Stimulated activated naive B cell treated with anti-CD40 and anti-IgM and Interleukin-4, amounts not matched to agents 10 μg/mL and 1 μg/mL and 100 μg/mL, for 72 hours (primary cell): ENCODE data around the gene CLCN5.

Experiments used
- ATAC-seq, 2 donors: fragments of 150-1000 bp; cut with Tn5 transposase; replicated peaks; 2 replicates each; pipeline ENCODE4 v1.10.0; 2021; ENCODE audit warnings: moderate library complexity in 1 of 2
- DNase-seq: peaks from one replicate; pipeline ENCODE4 v3.0.0; 2021
- H3K27ac Mint-ChIP-seq: one replicate; pipeline ENCODE4 v1.8.0; 2022; ENCODE audit warnings: mild to moderate bottlenecking, mixed read lengths
- H3K27me3 Mint-ChIP-seq, 2 donors: one replicate each; pipeline ENCODE4 v1.8.0; 2022; ENCODE audit warnings: mixed read lengths in 2 of 2
- H3K36me3 Mint-ChIP-seq, 2 donors: one replicate each; pipeline ENCODE4 v1.8.0; 2022; ENCODE audit warnings: mixed read lengths in 2 of 2, mild to moderate bottlenecking in 1 of 2
- H3K4me1 Mint-ChIP-seq, 2 donors: one replicate each; pipeline ENCODE4 v1.8.0; 2022; ENCODE audit warnings: mixed read lengths in 2 of 2, mild to moderate bottlenecking in 1 of 2
- H3K4me3 Mint-ChIP-seq, 2 donors: one replicate each; pipeline ENCODE4 v1.8.0; 2022; ENCODE audit warnings: mild to moderate bottlenecking in 2 of 2, mixed read lengths in 2 of 2, moderate library complexity in 1 of 2
- H3K9me3 Mint-ChIP-seq, 2 donors: one replicate each; pipeline ENCODE4 v1.8.0; 2022; ENCODE audit warnings: mixed read lengths in 2 of 2, mild to moderate bottlenecking in 1 of 2

Gene CLCN5

GRCh38 chrX:49958727-49959485 lies 36.5 kb downstream of the CLCN5 start:
- Mint-ChIP-seq H3K4me1 (peaks cover 1 to 10% of the 10 kb centered on the region in 2 donors), H3K9me3 (no peaks in the 10 kb centered on the region), H3K36me3 (peaks cover 0 to 7% of the 10 kb centered on the region in 2 donors), H3K27me3 (no peaks in the 10 kb centered on the region), H3K27ac (no peak overlapping the region), H3K4me3 (no peak overlapping the region)
- ATAC-seq (peak; percentile 52), DNase-seq (no peak)

- no peak for DNase-seq
- ATAC-seq: no peak
- no peaks in the 10 kb centered on the region for H3K9me3 Mint-ChIP-seq
- H3K4me1 Mint-ChIP-seq: peaks cover 1 to 10% of the 10 kb centered on the region in 2 donors
- H3K36me3 Mint-ChIP-seq: peaks cover 0 to 3% of the 10 kb centered on the region in 2 donors
- no peaks in the 10 kb centered on the region for H3K27me3 Mint-ChIP-seq
- H3K27ac Mint-ChIP-seq: no peak overlapping the region
- no peak overlapping the region for H3K4me3 Mint-ChIP-seq
Measured at GRCh38 chrX:49959602-49960001, 37.2 kb downstream of the CLCN5 start.

- H3K9me3 Mint-ChIP-seq: no peaks in the 10 kb centered on the region
- no peaks in the 10 kb centered on the region for H3K27me3 Mint-ChIP-seq
- H3K36me3 Mint-ChIP-seq: peaks cover 0 to 6% of the 10 kb centered on the region in 2 donors
- no peak overlapping the region for H3K4me3 Mint-ChIP-seq
- ATAC-seq (no peak), DNase-seq (no peak)
- H3K4me1 Mint-ChIP-seq: peaks cover 1 to 10% of the 10 kb centered on the region in 2 donors
- no peak overlapping the region for H3K27ac Mint-ChIP-seq
Measured at GRCh38 chrX:49960061-49960460, 37.7 kb downstream of the CLCN5 start.

GRCh38 chrX:49970674-49971073 lies 48.3 kb downstream of the CLCN5 start:
- no peak overlapping the region for H3K27ac Mint-ChIP-seq
- no peak for DNase-seq
- no peaks in the 10 kb centered on the region for H3K27me3 Mint-ChIP-seq
- peaks cover 0 to 3% of the 10 kb centered on the region in 2 donors for H3K9me3 Mint-ChIP-seq
- H3K4me3 Mint-ChIP-seq: no peak overlapping the region
- H3K4me1 Mint-ChIP-seq: peaks cover 6% of the 10 kb centered on the region in 2 donors
- ATAC-seq: no peak
- peaks cover 20 to 28% of the 10 kb centered on the region in 2 donors for H3K36me3 Mint-ChIP-seq

- Mint-ChIP-seq H3K9me3 (peaks cover 0 to 3% of the 10 kb centered on the region in 2 donors), H3K27me3 (no peaks in the 10 kb centered on the region), H3K27ac (no peak overlapping the region), H3K4me1 (peaks cover 10 to 21% of the 10 kb centered on the region in 2 donors), H3K4me3 (no peak overlapping the region), H3K36me3 (peaks cover 21 to 28% of the 10 kb centered on the region in 2 donors)
- ATAC-seq (no peak), DNase-seq (no peak)
Measured at GRCh38 chrX:49972328-49972860, 50.0 kb downstream of the CLCN5 start.

GRCh38 chrX:49976682-49977197 lies 54.3 kb downstream of the CLCN5 start:
- H3K36me3 Mint-ChIP-seq: peaks cover 24% of the 10 kb centered on the region in 2 donors
- no peaks in the 10 kb centered on the region for H3K27me3 Mint-ChIP-seq
- DNase-seq (no peak), ATAC-seq (peak; percentile 6 to 22)
- H3K4me1 Mint-ChIP-seq: peaks cover 14 to 36% of the 10 kb centered on the region in 2 donors
- peak overlapping the region; percentile 10 to 59 for H3K4me3 Mint-ChIP-seq
- peaks cover 0 to 2% of the 10 kb centered on the region in 2 donors for H3K9me3 Mint-ChIP-seq
- peak overlapping the region; percentile 25 for H3K27ac Mint-ChIP-seq

- H3K4me1 Mint-ChIP-seq: peaks cover 14 to 36% of the 10 kb centered on the region in 2 donors
- peak overlapping the region; percentile 56 to 59 for H3K4me3 Mint-ChIP-seq
- peaks cover 24% of the 10 kb centered on the region in 2 donors for H3K36me3 Mint-ChIP-seq
- peaks cover 0 to 2% of the 10 kb centered on the region in 2 donors for H3K9me3 Mint-ChIP-seq
- peak overlapping the region; percentile 89 for H3K27ac Mint-ChIP-seq
- peak; percentile 3 for DNase-seq
- no peaks in the 10 kb centered on the region for H3K27me3 Mint-ChIP-seq
- ATAC-seq: peak; percentile 90 to 91
Measured at GRCh38 chrX:49977319-49978090, 55.1 kb downstream of the CLCN5 start.

- H3K36me3 Mint-ChIP-seq: peaks cover 24% of the 10 kb centered on the region in 2 donors
- peak overlapping the region; percentile 89 for H3K27ac Mint-ChIP-seq
- DNase-seq: no peak
- peaks cover 14 to 36% of the 10 kb centered on the region in 2 donors for H3K4me1 Mint-ChIP-seq
- peaks cover 0 to 2% of the 10 kb centered on the region in 2 donors for H3K9me3 Mint-ChIP-seq
- H3K27me3 Mint-ChIP-seq: no peaks in the 10 kb centered on the region
- no peak for ATAC-seq
- peak overlapping the region in 1 of 2 donors; percentile 59 for H3K4me3 Mint-ChIP-seq
Measured at GRCh38 chrX:49978176-49978575, 55.8 kb downstream of the CLCN5 start.

- no peak for DNase-seq
- H3K27ac Mint-ChIP-seq: no peak overlapping the region
- H3K9me3 Mint-ChIP-seq: no peaks in the 10 kb centered on the region
- H3K4me3 Mint-ChIP-seq: no peak overlapping the region
- H3K4me1 Mint-ChIP-seq: peaks cover 0 to 4% of the 10 kb centered on the region in 2 donors
- H3K27me3 Mint-ChIP-seq: no peaks in the 10 kb centered on the region
- ATAC-seq: no peak
- H3K36me3 Mint-ChIP-seq: peaks cover 0 to 8% of the 10 kb centered on the region in 2 donors
Measured at GRCh38 chrX:49986058-49986457, 63.7 kb downstream of the CLCN5 start.

GRCh38 chrX:49987651-49988050 lies 65.3 kb downstream of the CLCN5 start:
- Mint-ChIP-seq H3K27me3 (no peaks in the 10 kb centered on the region), H3K36me3 (peaks cover 6 to 11% of the 10 kb centered on the region in 2 donors), H3K9me3 (no peaks in the 10 kb centered on the region), H3K4me3 (no peak overlapping the region), H3K4me1 (peaks cover 0 to 4% of the 10 kb centered on the region in 2 donors), H3K27ac (no peak overlapping the region)
- DNase-seq (no peak), ATAC-seq (no peak)

- H3K4me3 Mint-ChIP-seq: no peak overlapping the region
- no peak for ATAC-seq
- peaks cover 0 to 4% of the 10 kb centered on the region in 2 donors for H3K4me1 Mint-ChIP-seq
- H3K27ac Mint-ChIP-seq: no peak overlapping the region
- H3K27me3 Mint-ChIP-seq: no peaks in the 10 kb centered on the region
- no peak for DNase-seq
- H3K36me3 Mint-ChIP-seq: peaks cover 6 to 11% of the 10 kb centered on the region in 2 donors
- H3K9me3 Mint-ChIP-seq: no peaks in the 10 kb centered on the region
Measured at GRCh38 chrX:49988143-49988542, 65.7 kb downstream of the CLCN5 start.

GRCh38 chrX:49991758-49992157 lies 69.4 kb downstream of the CLCN5 start:
- peaks cover 0 to 15% of the 10 kb centered on the region in 2 donors for H3K4me1 Mint-ChIP-seq
- H3K27me3 Mint-ChIP-seq: no peaks in the 10 kb centered on the region
- no peak overlapping the region for H3K4me3 Mint-ChIP-seq
- DNase-seq (no peak), ATAC-seq (no peak)
- H3K27ac Mint-ChIP-seq: no peak overlapping the region
- H3K36me3 Mint-ChIP-seq: peaks cover 6 to 17% of the 10 kb centered on the region in 2 donors
- no peaks in the 10 kb centered on the region for H3K9me3 Mint-ChIP-seq

GRCh38 chrX:49992853-49993252 lies 70.5 kb downstream of the CLCN5 start:
- Mint-ChIP-seq H3K36me3 (peaks cover 6 to 19% of the 10 kb centered on the region in 2 donors), H3K4me3 (no peak overlapping the region), H3K4me1 (peaks cover 0 to 14% of the 10 kb centered on the region in 2 donors), H3K27ac (peak overlapping the region; percentile 15), H3K27me3 (no peaks in the 10 kb centered on the region), H3K9me3 (no peaks in the 10 kb centered on the region)
- no peak for DNase-seq
- ATAC-seq: no peak

GRCh38 chrX:49993661-49994060 lies 71.3 kb downstream of the CLCN5 start:
- Mint-ChIP-seq H3K27ac (no peak overlapping the region), H3K4me1 (peaks cover 0 to 13% of the 10 kb centered on the region in 2 donors), H3K4me3 (no peak overlapping the region), H3K36me3 (peaks cover 6 to 13% of the 10 kb centered on the region in 2 donors), H3K9me3 (no peaks in the 10 kb centered on the region), H3K27me3 (no peaks in the 10 kb centered on the region)
- no peak for ATAC-seq
- DNase-seq: no peak
